ENCODE results near the gene CPNE1. TPM values are rescaled to one million over a fixed set of nuclear protein-coding genes. Genes with fewer than 3 reads are reported as not detected.

Gene CPNE1
- polyA plus RNA-seq, 3 donors = 153 to 210 (median 167) TPM

GRCh38 chr20:35632539-35633115 is 32.1 kb downstream of the CPNE1 start:
- H3K4me3 Mint-ChIP-seq = no peak overlapping the region
- Histone ChIP-seq H3K4me1 (ENCODE audit: control insufficient read depth in 1 of 2, insufficient read depth in 2 of 2, low read length in 2 of 2) (peaks cover 11% of the 10 kb centered on the region in 2 donors), H3K27ac (ENCODE audit: low read depth in 1 of 2, low read length in 2 of 2) (no peak overlapping the region), H3K27me3 (ENCODE audit: control insufficient read depth in 2 of 2, insufficient read depth in 2 of 2, low read length in 2 of 2) (no peaks in the 10 kb centered on the region), H3K4me2 (replicated peaks; ENCODE audit: extremely low read depth, low read length, poor library complexity, severe bottlenecking) (no peak overlapping the region), H3K9me3 (replicated peaks in 1 of 2; ENCODE audit: control insufficient read depth in 1 of 2, insufficient read depth in 1 of 2, low read length in 2 of 2) (no peaks in the 10 kb centered on the region), H3K9ac (ENCODE audit: insufficient read depth, low read length, poor library complexity, severe bottlenecking) (no peak overlapping the region), H2AFZ (ENCODE audit: insufficient read depth, low read depth, low read length, poor library complexity, severe bottlenecking) (no peak overlapping the region), H3K4me3 (replicated peaks in 1 of 3; ENCODE audit: low read depth in 2 of 3, low read length in 3 of 3) (no peak overlapping the region), H3K36me3 (replicated peaks in 1 of 2; ENCODE audit: control insufficient read depth in 1 of 2, insufficient read depth in 2 of 2, low read length in 2 of 2) (peaks cover 33 to 43% of the 10 kb centered on the region in 2 donors), H4K20me1 (ENCODE audit: insufficient read depth, low read length) (peaks cover 49% of the 10 kb centered on the region), H3K79me2 (ENCODE audit: insufficient read depth, low read length) (peaks cover 23% of the 10 kb centered on the region)
- H3K27ac Mint-ChIP-seq = peak overlapping the region in 4 of 7 donors; percentile 41 to 72 (median 51)
- intact Hi-C loops (cut with micrococcal nuclease) = no loop called here
- no peak for DNase-seq
- 98% methylated on average over 9 of the region's 13 CpGs for WGBS (ENCODE audit: insufficient coverage)
- TF ChIP-seq, protein P1, sequence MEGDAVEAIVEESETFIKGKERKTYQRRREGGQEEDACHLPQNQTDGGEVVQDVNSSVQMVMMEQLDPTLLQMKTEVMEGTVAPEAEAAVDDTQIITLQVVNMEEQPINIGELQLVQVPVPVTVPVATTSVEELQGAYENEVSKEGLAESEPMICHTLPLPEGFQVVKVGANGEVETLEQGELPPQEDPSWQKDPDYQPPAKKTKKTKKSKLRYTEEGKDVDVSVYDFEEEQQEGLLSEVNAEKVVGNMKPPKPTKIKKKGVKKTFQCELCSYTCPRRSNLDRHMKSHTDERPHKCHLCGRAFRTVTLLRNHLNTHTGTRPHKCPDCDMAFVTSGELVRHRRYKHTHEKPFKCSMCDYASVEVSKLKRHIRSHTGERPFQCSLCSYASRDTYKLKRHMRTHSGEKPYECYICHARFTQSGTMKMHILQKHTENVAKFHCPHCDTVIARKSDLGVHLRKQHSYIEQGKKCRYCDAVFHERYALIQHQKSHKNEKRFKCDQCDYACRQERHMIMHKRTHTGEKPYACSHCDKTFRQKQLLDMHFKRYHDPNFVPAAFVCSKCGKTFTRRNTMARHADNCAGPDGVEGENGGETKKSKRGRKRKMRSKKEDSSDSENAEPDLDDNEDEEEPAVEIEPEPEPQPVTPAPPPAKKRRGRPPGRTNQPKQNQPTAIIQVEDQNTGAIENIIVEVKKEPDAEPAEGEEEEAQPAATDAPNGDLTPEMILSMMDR (IDR thresholded peaks at IDR 0.05) = no peak
- no peaks in the 10 kb centered on the region for H3K9me3 Mint-ChIP-seq
- H3K27me3 Mint-ChIP-seq (ENCODE audit: low read depth in 3 of 3) = peaks cover 0 to 2% (median 0%) of the 10 kb centered on the region in 3 donors
- H3K4me1 Mint-ChIP-seq = peaks cover 17% of the 10 kb centered on the region
- H3K36me3 Mint-ChIP-seq = peaks cover 31 to 49% of the 10 kb centered on the region in 2 donors

- peaks cover 50 to 69% of the 10 kb centered on the region in 2 donors for H3K36me3 Mint-ChIP-seq
- peak overlapping the region in 1 of 2 donors; percentile 16 for H3K27ac ChIP-seq (ENCODE audit: low read depth in 1 of 2, low read length in 2 of 2)
- no peaks in the 10 kb centered on the region for H3K9me3 ChIP-seq (replicated peaks in 1 of 2; ENCODE audit: control insufficient read depth in 1 of 2, insufficient read depth in 1 of 2, low read length in 2 of 2)
- H3K27me3 ChIP-seq (ENCODE audit: control insufficient read depth in 2 of 2, insufficient read depth in 2 of 2, low read length in 2 of 2) = no peaks in the 10 kb centered on the region
- H3K4me3 ChIP-seq (replicated peaks in 1 of 3; ENCODE audit: low read depth in 2 of 3, low read length in 3 of 3) = no peak overlapping the region
- peaks cover 17% of the 10 kb centered on the region for H3K4me1 Mint-ChIP-seq
- peaks cover 33% of the 10 kb centered on the region for H4K20me1 ChIP-seq (ENCODE audit: insufficient read depth, low read length)
- intact Hi-C loops (cut with micrococcal nuclease) = no loop called here
- no peak overlapping the region for H3K9ac ChIP-seq (ENCODE audit: insufficient read depth, low read length, poor library complexity, severe bottlenecking)
- no peaks in the 10 kb centered on the region for H3K9me3 Mint-ChIP-seq
- H2AFZ ChIP-seq (ENCODE audit: insufficient read depth, low read depth, low read length, poor library complexity, severe bottlenecking) = no peak overlapping the region
- peaks cover 0 to 2% (median 0%) of the 10 kb centered on the region in 3 donors for H3K27me3 Mint-ChIP-seq (ENCODE audit: low read depth in 3 of 3)
- no CpG with 5 or more reads among the region's 4 CpGs for WGBS (ENCODE audit: insufficient coverage)
- TF ChIP-seq, protein P1 (IDR thresholded peaks at IDR 0.05) = no peak
- peaks cover 3% of the 10 kb centered on the region for H3K79me2 ChIP-seq (ENCODE audit: insufficient read depth, low read length)
- H3K4me1 ChIP-seq (ENCODE audit: control insufficient read depth in 1 of 2, insufficient read depth in 2 of 2, low read length in 2 of 2) = peaks cover 11% of the 10 kb centered on the region in 2 donors
- H3K4me3 Mint-ChIP-seq = no peak overlapping the region
- H3K4me2 ChIP-seq (replicated peaks; ENCODE audit: extremely low read depth, low read length, poor library complexity, severe bottlenecking) = no peak overlapping the region
- DNase-seq = no peak
- H3K27ac Mint-ChIP-seq = peak overlapping the region in 3 of 7 donors; percentile 15 to 46 (median 45)
- peaks cover 51 to 63% of the 10 kb centered on the region in 2 donors for H3K36me3 ChIP-seq (replicated peaks in 1 of 2; ENCODE audit: control insufficient read depth in 1 of 2, insufficient read depth in 2 of 2, low read length in 2 of 2)
Measured at GRCh38 chr20:35630636-35631035, 34.1 kb downstream of the CPNE1 start.
